ENCODE measurements around the gene GARIN5A. TPM values are rescaled to one million over a fixed set of nuclear protein-coding genes. Genes with fewer than 3 reads are reported as not detected.

The GARIN5A gene
- total RNA-seq, 1 experiment from 2014 or later, result 6.2 TPM

DNA sequence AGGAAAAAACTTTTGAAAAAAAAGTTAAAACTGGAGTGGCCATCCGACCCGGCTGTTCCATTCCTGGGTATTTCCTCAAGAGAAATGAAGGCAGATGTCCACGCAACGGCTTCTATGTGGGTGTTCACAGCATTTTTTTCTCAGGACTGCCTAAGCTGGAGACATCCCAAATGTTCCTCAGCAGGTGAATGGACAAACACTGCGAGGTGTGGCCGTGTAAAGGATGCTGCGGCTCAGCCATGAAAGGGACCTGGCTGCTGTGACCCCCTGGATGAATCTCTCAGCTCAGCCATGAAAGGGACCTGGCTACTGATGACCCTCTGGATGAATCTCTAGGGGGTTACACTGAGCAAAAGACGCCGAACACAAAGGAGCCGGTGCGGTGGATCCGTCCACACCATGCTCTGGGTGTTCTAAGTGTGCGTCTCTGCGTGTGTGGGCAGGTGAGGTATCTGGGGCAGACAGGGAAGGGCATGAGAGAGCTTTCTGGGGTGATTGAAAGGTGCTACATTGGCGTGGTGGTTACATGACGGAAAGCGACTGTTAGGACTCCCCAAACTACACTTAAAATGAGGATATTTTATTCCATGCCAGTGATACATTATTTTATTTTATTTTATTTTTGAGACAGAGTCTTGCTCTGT is 44.3 kb upstream of the GARIN5A start:
- H3K9me3 ChIP-seq (ENCODE audit: low read length), result no peaks in the 10 kb centered on the region
- H4K20me1 ChIP-seq (ENCODE audit: low read length), result no peaks in the 10 kb centered on the region
- POLR2A ChIA-PET (ENCODE audit: unreplicated experiment), result interaction anchor here (0.7 kb wide), 1 partner anchor 208 kb away, joined by 3 read pairs; no protein-coding TSS in a partner anchor
- H3K27me3 ChIP-seq (ENCODE audit: low read length), result no peaks in the 10 kb centered on the region
- no peak overlapping the region for H3K9ac ChIP-seq (ENCODE audit: low read length)
- no peak overlapping the region for H3K27ac ChIP-seq (ENCODE audit: low read length)
- H2AFZ ChIP-seq (ENCODE audit: low read length), result no peak overlapping the region
- H3K79me2 ChIP-seq (ENCODE audit: low read length), result no peaks in the 10 kb centered on the region
- DNase-seq (no peak), ATAC-seq (no peak)
- H3K4me1 ChIP-seq (ENCODE audit: insufficient read depth, low read length), result peaks cover 3% of the 10 kb centered on the region; the same call in 1 of the 2 replicates
- CTCF ChIA-PET, result no interaction called here
- H3K9me2 ChIP-seq (replicated peaks; ENCODE audit: low read length), result no peaks in the 10 kb centered on the region
- intact Hi-C loops (cut with micrococcal nuclease), result no loop called here
- no peak overlapping the region for H3K4me3 ChIP-seq (ENCODE audit: low read length)
- no peaks in the 10 kb centered on the region for H3K36me3 ChIP-seq (ENCODE audit: low read depth, low read length)
- H3F3A ChIP-seq (ENCODE audit: low read length, unreplicated experiment), result no peaks in the 10 kb centered on the region
- no peak for TF ChIP-seq EZH2 (IDR thresholded peaks at IDR 0.05; ENCODE audit: low read length, unreplicated experiment)
- TF ChIP-seq, protein P1, sequence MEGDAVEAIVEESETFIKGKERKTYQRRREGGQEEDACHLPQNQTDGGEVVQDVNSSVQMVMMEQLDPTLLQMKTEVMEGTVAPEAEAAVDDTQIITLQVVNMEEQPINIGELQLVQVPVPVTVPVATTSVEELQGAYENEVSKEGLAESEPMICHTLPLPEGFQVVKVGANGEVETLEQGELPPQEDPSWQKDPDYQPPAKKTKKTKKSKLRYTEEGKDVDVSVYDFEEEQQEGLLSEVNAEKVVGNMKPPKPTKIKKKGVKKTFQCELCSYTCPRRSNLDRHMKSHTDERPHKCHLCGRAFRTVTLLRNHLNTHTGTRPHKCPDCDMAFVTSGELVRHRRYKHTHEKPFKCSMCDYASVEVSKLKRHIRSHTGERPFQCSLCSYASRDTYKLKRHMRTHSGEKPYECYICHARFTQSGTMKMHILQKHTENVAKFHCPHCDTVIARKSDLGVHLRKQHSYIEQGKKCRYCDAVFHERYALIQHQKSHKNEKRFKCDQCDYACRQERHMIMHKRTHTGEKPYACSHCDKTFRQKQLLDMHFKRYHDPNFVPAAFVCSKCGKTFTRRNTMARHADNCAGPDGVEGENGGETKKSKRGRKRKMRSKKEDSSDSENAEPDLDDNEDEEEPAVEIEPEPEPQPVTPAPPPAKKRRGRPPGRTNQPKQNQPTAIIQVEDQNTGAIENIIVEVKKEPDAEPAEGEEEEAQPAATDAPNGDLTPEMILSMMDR (conservative IDR thresholded peaks at IDR 0.05; ENCODE audit: low read depth, low read length), result no peak
- TF ChIP-seq EZH2phosphoT487 (IDR thresholded peaks at IDR 0.05; ENCODE audit: borderline replicate concordance, low read length), result no peak
- no TSS peak for BruUV-seq (replicated peaks)
- H3K4me2 ChIP-seq (ENCODE audit: low read length), result no peak overlapping the region

DNA sequence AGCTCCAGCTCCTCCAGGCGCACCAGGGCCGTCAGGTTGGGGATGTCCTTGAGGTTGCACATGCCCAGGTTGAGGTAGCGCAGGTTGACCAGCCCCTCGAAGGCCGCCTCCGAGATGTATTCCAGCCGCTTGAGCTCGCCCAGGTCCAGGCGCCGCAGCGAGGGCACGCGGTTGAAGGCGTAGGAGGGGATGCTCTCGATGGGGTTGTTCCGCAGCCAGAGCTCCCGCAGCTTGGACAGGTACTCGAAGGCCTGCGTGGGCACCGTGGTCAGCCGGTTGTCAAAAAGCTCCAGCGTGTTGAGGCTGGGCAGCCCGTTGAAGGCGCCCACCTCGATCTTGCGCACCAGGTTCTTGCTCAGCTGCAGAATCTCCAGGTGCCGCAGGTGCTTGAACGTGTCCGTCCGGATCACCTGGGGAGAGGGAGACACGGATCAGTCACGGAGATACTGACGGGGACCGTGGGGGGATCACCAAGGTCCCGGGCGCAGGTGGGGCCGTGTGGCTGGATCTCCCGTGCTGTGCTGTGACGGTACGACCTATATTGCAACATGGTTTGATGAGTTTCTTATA is 42.4 kb upstream of the GARIN5A start:
- TF ChIP-seq, protein P1 (conservative IDR thresholded peaks at IDR 0.05; ENCODE audit: low read depth, low read length), result no peak
- TF ChIP-seq EZH2phosphoT487 (IDR thresholded peaks at IDR 0.05; ENCODE audit: borderline replicate concordance, low read length) (no peak), EZH2 (IDR thresholded peaks at IDR 0.05; ENCODE audit: low read length, unreplicated experiment) (no peak)
- no TSS peak for BruUV-seq (replicated peaks)
- no peaks in the 10 kb centered on the region for H3K9me2 ChIP-seq (replicated peaks; ENCODE audit: low read length)
- no peaks in the 10 kb centered on the region for H3F3A ChIP-seq (ENCODE audit: low read length, unreplicated experiment)
- no peaks in the 10 kb centered on the region for H4K20me1 ChIP-seq (ENCODE audit: low read length)
- ATAC-seq, result no peak
- intact Hi-C loops (cut with micrococcal nuclease), result no loop called here
- H3K27ac ChIP-seq (ENCODE audit: low read length), result no peak overlapping the region
- H3K9ac ChIP-seq (ENCODE audit: low read length), result no peak overlapping the region
- DNase-seq, result no peak
- H3K9me3 ChIP-seq (ENCODE audit: low read length), result no peaks in the 10 kb centered on the region
- CTCF ChIA-PET, result no interaction called here
- H3K79me2 ChIP-seq (ENCODE audit: low read length), result no peaks in the 10 kb centered on the region
- no peaks in the 10 kb centered on the region for H3K36me3 ChIP-seq (ENCODE audit: low read depth, low read length)
- POLR2A ChIA-PET (ENCODE audit: unreplicated experiment), result no interaction called here
- H2AFZ ChIP-seq (ENCODE audit: low read length), result no peak overlapping the region
- no peak overlapping the region for H3K4me3 ChIP-seq (ENCODE audit: low read length)
- no peaks in the 10 kb centered on the region for H3K27me3 ChIP-seq (ENCODE audit: low read length)
- no peak overlapping the region for H3K4me2 ChIP-seq (ENCODE audit: low read length)
- H3K4me1 ChIP-seq (ENCODE audit: insufficient read depth, low read length), result peaks cover 3% of the 10 kb centered on the region; the same call in 1 of the 2 replicates
